Activated CD4-positive, alpha-beta T cell treated with anti-CD3 and anti-CD28 coated beads, Interleukin-2, amount 50 U/mL, for 48 hours (primary cell): ENCODE measurements around the gene TFF1.

Source experiments
- DNase-seq, 2 experiments: peaks; one replicate each; pipeline ENCODE4 v3.0.0-alpha.2; 2020

The TFF1 gene

DNA sequence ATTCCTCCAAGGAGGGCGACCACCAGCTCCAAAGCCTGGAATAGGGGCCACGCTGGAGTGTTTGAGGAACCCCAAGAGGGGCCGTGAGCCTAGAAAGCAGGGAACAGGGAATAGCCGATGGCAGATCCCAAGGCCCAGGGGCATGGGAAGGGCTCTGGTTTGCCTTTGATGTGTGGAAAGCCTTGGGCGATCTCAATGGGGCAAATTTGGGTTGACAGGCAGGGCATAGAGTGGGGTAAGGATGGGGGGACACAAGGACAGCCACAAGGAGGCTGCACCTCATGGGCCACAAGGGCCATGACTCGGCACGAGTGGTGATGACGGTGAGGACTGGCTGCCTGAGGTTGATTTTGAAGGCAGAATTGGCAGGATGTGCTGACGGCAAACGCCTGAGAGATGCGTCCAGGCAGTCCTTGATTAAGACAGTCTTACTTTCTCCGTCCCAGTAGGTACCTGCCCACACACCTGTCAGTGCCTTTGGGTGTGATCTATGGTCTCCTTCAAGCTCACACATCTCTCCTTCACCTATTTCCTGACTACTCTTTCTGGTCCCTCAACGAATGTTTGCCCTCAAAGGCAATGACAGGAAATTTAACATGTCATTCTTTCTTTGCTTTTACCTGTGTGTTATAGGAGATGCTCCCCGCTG is 31.5 kb upstream of the TFF1 start:
- no peak for DNase-seq

DNA sequence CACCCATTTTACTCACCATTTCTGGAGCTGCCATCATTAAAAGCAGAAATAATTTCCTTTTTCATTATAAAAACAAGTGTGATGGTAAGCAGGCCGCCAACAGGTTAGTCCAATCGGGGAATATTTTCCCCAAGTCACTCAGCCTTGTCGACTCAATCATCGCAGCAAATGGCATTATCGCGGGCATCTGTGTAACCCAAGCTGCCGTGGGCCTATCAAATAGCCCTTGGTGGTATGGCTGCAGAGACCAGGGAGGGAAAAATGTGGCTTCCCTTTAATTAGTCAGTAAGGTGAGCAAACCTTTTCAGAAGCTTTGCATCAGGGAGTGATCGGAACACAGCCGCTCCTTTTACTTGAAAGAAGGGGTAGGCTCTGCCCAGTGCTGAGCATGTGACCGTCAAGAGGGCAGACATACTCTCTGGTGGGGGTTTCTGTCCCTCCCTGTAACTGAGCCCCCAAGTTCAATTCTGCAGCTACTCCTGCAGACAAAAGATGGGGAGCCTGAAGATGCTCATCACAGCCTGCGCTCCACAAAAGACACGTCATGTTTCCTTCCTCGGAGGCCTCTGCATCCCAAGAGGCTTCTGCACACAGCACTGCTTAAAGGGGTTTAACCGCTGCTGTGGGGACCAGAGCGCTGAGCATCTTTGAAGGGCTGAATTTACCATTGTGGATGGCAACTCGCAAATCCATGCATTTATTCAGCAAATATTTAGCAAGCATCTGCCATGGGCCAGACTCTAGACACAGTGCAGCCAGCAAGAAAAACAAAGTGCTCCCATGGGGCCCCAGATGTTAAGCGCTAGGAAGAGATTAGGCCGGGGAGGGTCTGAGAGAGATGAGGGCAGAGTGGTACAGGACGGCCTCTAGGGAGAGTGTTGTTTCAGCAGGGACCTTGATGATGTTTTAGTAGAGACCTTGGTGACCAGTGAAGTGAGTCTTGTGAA is 30.7 kb upstream of the TFF1 start:
- DNase-seq, result no peak

DNA sequence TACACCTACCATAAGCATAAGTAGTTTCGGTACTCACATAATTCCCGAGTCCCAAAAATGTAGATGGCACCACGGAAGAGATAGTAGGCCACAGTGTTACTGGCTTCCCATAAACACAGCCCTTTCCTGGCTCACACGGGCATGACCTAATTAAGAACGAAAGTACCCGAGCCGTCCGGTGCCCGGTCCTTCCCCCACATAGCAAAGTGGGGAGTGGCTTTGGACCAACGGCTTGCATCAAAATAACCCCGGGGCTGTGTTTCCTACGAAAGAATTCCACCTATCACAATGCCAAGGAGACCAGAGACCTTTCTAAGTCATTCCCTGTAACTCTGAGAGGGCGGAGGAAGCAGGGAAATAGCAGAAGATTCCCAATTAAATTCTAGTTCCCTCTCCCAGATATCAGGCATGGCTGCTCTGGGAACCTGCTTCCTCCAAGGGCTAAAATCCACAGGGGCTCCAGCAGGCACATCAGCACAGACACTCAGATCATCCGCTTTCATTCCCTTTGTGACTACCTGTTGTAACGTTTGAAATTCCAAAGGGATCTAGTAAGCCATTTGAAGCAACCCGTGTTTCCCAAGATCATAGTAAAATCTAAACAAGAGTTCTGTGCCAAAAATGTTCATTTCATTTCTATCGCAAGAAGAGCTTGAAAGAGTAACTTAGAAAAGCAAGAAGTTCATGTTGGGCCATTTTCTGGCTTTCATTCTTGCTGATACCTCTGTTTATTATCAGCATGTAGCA is 29.7 kb upstream of the TFF1 start, which contains the start of gene TMPRSS3:
TMPRSS3 (minus strand) TSS at position 148 of the 747 bp plus-strand sequence. CDS start 635 bp downstream, outside the sequence.
- no peak for DNase-seq

DNA sequence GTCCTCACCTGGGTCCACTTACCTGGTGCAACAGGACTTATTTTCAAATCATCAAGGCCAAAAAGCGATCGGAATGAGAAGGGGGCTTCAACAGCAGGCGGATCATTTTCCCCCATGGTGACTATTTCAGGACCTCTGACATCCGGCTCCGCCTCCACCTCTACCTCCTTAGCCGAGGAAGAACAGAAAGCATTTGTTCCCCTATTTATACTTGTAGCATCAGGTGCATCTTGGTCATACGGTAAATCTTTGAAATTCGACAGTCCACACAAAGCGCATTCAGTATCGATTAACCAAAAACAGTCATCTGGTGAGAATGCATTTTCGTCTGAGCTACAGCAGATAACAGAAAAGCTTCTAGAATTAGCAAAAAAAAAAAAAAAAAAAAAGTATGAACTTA is 29.0 kb upstream of the TFF1 start:
- DNase-seq, result no peak

DNA sequence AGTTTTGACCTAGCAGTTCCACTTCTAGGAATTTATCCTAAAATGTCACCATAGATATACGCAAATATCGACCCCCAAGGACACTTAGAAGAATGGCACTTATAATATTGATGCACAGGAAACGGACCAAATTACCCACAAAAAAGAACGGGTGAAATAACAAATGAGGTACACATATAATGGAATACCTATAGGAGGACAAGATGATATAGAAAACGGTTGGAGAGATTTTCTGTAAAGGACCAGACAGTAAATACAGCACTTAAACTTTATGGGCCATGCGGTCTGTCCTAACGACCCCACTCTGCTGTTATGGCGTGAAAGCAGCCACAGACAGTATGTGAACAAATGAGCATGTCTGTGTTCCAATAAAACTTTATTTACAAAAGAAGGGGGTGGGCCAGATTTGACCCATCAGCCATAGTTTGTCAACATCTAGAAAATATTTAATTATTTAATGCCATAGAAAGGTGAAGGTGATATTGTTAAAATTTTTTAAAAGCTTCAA is 27.2 kb upstream of the TFF1 start:
- DNase-seq, result no peak

DNA sequence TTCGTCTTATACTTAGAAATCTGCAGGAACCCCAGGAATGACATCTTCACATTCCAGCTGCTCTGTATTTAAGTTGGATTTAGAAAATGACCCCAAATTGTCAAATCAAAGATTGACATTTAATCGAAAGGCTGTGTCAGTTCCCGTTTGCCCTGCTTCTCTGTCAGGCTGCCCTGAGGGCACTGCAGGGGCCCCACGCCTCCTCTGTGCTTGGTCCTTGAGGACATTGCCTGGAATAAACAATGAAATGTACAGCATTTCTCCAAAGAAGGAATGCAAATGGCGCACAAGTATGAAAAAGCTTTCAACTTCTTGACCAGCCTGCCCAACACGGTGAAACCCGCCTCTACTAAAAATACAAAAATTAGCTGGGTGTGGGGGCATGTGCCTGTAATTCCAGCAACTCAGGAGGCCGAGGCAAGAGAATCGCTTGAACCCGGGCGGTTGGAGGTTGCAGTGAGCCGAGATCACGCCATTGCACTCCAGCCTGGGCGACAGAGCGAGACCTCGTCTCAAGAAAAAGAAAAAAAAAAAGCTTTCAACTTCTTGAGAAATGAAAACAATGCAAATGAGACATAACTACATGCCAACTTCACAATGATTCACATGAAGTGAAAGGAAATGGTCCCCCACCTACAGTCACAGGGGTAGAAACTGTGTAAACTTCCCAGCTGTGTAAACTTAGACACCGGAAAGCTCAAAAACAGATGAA is 26.6 kb upstream of the TFF1 start:
- peak in 1 of 2 experiments; percentile 33 for DNase-seq

DNA sequence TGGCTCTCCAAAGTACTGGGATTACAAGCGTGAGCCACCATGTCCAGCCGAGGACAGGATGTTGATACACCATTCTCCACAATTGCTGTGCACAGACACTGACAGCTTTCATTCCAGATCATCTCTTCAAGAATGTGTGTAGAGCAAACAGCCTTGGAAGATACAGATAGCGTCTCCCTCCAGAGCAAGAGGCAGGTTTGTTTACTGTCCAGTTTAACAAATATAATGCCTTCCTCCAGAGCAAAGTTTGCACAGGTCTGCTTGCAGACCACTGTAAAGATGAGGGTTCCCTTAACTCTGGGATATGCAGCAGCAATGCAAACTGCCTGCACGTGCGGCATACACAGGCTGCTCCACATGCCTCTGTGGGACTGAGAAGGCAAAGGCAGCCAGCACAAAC is 25.0 kb upstream of the TFF1 start:
- DNase-seq, result no peak

DNA sequence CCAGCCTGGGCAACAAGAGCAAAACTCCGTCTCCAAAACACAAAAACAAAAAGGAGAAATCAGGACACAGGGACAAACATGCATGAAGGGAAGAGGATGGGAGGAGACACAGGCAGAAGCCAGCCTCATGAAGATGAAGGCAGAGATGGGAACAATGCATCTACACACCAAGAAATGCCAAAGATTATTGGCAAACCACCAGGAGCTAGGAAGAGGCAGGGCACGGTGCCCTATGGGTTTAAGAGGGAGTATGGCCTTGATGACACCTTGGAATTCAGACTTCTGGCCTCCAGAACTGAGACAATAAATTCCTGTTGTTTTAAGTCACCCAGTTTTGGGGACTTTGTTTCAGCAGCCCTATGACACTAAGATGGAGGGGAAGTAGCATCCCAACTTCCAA is 24.4 kb upstream of the TFF1 start:
- DNase-seq, result no peak

DNA sequence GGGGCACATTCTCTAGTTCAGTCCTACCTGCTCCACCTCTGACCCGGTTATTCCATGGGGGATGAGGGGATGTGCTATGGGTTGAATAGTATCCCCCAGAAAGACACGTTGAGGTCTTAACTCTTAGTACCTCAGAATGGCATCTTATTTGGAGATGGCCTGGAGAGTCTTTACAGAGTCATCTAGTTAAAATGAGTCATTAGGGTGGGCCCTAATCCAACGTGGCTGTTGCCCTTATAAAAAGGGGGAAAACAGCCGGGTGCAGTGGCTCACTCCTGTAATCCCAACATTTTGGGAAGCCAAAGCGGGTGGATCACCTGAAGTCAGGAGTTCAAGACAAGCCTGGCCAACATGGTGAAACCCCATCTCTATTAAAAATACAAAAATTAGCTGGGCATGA is 23.9 kb upstream of the TFF1 start:
- DNase-seq, result no peak

DNA sequence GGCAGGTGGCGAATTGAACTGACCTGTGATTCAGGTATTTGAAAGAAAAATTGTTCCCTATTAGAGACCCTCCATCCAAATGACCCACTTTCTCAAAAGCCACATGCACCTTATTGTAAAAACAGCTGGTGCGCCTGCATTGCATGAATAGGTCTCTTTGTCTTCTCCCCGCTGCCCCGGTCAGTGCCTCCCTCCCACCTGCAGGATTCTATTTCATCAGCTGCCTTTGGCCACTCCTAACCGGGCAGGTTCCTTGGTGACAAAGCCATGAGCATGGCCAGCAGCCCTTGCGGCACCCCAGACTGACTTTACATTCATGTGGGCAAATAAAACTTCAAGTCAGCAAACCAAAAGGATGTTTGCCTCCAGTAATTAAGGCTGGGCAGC is 23.1 kb upstream of the TFF1 start:
- no peak for DNase-seq

DNA sequence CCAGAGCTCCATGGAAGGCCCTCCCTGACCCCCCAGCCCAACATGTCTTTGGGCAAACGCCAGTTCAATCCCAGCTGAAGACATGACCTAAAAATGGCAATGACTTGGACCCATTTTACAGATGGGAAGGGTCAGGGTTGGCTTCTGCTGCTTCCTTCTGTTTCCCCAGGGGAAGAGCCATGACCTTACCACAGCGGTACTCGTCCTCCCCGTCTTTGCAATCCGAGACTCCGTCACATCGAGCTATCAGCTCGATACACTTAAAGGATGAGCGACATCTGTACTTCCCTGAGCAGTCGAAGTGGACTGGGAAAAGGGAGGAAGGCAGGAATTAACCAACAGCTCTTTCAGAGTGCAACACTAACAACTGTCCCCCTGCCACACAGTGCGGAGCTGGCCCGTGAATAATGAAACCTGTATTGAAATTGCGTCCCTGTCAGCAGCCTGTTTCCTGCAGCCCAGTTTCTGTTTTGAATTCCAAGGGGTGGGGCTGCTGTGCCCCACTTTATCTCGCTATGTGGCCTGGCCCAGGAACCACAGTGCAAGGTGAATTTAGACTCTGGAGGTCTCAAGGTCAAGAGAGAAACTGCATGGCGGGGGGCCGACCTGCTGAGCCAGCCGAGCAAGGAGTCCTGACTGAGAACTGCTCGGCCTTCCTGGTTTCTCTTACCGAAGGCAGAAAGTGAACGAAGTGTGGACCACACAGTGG is 22.6 kb upstream of the TFF1 start:
- DNase-seq, result no peak

DNA sequence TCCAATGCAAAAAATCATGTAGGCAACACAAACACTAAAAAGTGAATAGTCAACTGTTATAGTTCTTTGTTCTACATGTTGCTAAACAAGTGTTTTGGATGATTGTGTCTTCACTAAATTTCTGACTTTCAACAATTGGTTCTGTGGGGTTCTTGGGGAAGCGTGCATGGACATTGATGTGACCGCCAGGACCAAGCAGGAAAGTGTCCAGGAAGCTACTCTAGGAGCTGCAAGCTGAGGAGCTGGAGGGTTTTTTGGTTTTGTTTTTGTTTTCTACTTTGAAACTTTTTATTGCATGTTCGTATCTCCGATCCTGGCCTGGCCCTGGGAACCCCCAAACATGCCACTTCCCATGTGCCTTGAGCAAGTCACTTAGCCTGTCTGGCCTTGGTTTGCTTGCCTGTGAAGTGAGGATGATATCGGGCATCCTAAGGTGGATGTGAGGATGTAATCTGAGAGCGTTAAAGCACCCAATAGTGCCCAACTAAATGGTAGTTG is 21.6 kb upstream of the TFF1 start:
- DNase-seq, result no peak

DNA sequence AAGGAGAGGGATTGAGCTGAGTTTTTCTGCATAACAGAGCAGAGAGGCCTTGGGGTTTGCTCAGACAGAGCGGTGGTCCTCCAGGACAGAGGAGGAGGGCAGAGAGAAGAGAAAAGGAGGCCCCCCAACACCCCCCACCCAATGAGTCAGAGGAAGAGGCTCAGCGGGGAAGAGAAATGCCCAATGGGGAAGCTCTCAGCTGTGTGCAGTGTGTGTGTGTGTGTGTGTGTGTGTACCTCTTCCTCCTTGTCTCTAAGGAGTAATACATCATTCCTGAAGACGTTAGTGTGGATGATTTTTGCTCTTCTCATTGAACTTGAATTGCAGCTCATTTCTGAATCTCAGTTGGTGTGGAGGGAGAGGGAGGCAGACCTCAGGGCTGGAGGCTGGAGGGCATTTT is 20.8 kb upstream of the TFF1 start:
- DNase-seq, result no peak

DNA sequence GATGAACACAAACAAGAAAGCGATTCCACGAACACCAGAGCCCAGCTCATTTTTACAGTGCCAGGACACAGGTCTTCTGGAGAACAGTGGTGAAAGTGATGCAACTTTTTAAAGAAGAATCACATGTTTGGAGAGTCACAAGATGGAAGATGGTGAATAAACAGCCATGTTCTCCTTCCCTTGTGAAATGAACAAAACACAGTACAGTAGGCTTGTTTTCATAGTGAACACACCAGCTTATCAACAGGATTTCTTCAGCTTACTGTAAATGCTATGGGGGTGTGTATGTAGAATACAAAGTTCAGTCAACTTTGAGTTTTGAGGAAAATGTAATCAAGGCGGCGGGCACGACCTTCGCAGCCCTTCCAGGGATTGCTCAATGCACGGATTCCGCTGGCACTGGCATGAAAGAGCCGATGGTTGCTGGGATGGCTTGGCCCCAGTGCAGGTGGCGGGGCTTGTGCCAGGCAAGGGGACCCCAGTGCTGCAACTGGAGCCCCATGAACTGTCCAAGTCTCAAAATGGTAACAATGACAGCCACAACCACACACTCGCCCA is 19.8 kb upstream of the TFF1 start:
- no peak for DNase-seq

DNA sequence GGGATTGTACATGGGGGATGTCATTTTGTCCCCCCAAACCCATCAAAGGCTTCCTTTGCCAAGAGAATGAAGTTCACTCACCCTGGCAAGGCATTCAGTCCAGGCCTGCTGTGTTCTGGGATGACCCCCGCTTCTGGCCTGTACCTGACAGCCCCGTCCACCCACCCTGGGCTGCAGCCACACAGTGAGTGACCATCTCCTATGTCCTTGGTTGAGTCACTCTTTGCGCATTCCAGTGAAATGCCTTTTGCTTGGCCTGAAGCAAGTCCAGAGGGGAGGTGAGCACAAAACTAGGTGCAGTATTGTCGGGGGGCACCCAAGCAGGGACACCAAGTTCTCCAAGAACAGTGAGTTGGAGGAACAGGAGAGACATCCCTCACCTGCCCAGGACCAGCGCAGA is 19.3 kb upstream of the TFF1 start:
- DNase-seq, result no peak

DNA sequence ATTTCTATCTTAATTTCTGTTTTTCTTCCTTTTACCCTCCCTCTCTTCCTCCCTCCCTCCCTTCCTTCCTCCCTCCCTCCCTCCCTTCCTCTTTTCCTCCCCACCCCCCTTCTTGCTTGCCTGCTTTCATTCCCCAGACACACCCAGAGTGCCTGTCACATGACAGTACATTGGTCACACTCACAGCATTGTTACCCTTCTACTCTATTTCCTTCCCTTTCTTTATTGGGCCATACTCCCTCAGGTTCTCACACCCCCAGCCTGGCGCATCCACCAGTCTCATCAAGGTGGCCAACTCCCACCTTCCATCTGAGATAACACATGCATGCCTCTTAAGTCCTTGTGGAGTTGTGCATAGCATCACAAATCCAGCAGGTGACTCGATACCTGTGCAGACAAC is 18.7 kb upstream of the TFF1 start:
- DNase-seq, result no peak

DNA sequence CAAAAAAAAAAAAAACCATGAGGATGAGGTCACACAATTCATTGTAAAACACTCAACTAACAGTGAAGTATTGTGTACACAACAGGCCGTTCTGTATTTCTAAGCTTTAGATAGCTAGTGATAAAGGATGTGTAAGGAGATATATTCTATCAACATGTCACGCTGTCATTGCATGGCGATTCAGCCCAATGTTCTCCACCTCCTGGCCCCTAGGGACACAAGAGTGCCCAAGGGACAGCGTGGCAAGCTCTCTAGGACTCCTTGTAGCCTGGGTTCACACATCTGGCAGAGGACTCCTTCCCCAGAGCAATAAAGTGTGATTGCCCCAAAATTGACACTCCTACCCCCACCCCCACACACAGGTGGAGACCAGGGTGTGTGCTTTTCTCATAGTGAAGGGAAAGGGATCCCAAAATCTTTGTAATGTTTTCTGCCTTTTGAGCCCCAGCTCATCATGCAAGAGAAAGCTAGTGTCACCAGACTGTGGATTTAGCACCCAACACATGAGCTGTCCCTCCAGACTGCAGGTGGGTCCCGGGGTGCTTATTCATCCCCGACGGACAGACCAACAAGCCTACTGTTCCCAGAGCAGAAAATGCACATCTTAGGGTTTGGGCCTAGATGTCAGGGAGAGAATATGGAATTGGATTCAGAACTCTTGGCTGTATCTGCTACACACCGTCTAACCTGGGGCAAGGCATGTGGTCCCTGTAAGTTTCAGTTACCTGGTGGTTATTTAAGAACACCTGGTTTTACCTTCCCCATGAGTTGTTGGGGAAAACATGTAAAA is 18.0 kb upstream of the TFF1 start:
- no peak for DNase-seq

DNA sequence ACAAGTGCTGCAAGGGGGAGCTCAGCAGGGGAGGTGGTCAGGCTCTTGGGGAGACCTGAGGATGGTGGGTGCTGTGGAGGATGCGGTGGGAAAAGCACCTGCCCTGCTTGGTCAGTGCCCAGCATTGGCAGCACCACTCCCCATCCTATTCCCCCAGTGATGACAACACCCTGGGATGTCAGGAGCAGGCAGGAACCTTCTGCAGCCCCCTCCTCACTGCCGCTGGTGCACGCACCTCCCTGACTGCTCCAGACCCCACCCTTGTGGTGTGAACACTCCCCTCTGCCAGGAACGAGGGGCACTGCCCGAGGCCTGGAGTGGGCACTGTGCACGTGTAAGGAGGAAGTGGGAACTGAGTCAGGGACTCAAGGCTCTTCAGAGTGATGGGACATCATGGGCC is 17.0 kb upstream of the TFF1 start:
- no peak for DNase-seq

DNA sequence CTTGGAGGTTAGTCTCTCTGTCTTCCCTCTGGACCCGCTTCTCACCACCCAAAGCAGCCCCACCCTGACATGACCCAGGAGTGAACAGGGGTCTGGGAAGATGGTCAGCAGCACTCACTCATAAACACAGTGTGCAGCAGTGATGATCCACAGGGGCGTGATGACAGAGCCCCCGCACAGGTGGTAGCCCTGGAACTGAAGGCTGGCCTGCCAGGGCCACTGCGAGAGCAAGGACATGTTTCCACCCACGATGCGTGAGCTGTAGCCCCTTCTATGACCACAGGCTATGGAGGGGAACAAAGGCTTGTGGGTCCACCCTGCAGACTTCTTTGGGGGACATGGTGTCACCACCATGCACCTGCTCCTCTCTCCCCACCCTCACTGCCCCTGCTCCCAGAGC is 16.6 kb upstream of the TFF1 start:
- no peak for DNase-seq

DNA sequence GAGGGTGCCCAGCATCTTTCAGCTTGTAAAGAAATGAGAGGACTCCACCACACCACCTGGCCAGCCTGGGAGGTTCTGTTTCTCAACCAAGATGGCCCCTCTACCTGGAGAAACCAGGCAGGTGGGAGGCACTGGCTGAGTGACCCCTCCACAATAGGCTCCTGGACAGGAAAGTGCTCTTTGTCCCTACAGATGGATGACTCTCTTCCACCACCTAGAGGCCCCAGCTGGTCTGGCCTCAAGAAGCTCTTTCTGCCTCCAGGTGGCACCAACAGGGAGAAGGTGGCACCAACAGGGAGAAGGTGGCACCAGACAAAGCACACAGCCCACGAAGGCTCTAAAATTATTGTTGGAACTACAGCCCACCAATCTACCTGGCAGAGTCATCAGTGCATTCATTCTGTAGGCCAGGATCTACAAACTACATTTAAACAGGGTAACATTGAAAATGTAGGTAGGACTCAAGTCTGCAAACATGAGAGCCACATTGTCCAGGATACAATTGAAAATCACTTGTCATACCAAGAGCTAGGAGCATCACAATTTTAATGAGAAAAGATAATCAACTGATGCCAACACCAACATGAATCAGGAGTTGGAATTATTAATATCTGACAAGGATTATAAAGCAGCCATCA is 15.1 kb upstream of the TFF1 start:
- peak; percentile 37 to 53 for DNase-seq
